GM12878 (cell line): ENCODE data around the gene PRDM16. TPM values are rescaled to one million over a fixed set of nuclear protein-coding genes. Genes with fewer than 3 reads are reported as not detected.

ENCODE experiments used
- ATF2 ChIP-seq: IDR thresholded peaks from 2 replicates; pipeline ENCODE4 v1.6.1; 2012; ENCODE audit warnings: low read length, inconsistent platforms
- CHD4 ChIP-seq: fragments of 200-600 bp; sonication (generic); IDR thresholded peaks from 2 replicates; pipeline ENCODE4 v1.6.1; 2016; ENCODE audit warnings: mild to moderate bottlenecking
- EP300 ChIP-seq, 2 experiments: fragments of 150-350 bp in 1 of 2; IDR thresholded peaks; 2 replicates each; pipeline ENCODE4 v1.6.1; 2011 to 2012; ENCODE audit warnings: low read depth in 2 of 2, low read length in 2 of 2, borderline replicate concordance in 1 of 2, improper control_type of control experiment in 1 of 2, inconsistent platforms in 1 of 2; ENCODE audit not compliant: control insufficient read depth in 1 of 2
- GATAD2B ChIP-seq: fragments of 450-650 bp; conservative IDR thresholded peaks from 2 replicates; pipeline ENCODE4 v1.6.1; 2017; ENCODE audit warnings: low read depth, mild to moderate bottlenecking, moderate library complexity
- MTA3 ChIP-seq: IDR thresholded peaks from 2 replicates; pipeline ENCODE4 v1.6.1; 2012; ENCODE audit warnings: low read length, inconsistent platforms, borderline replicate concordance
- RB1 ChIP-seq: fragments of 450-650 bp; formaldehyde crosslinking; IDR thresholded peaks from 2 replicates; pipeline ENCODE4 v1.6.1; 2017; ENCODE audit warnings: mild to moderate bottlenecking, borderline replicate concordance
- SRF ChIP-seq, 2 experiments: IDR thresholded peaks; 2 replicates each; pipeline ENCODE4 v1.6.1; 2011; ENCODE audit warnings: low read depth in 2 of 2, low read length in 2 of 2, mild to moderate bottlenecking in 1 of 2, moderate library complexity in 1 of 2
- ZNF207 ChIP-seq: fragments of 450-650 bp; IDR thresholded peaks from 2 replicates; pipeline ENCODE4 v1.6.1; 2014; ENCODE audit warnings: antibody characterized with exemption, mild to moderate bottlenecking, borderline replicate concordance
- ZNF592 ChIP-seq: fragments of 450-650 bp; IDR thresholded peaks from 2 replicates; pipeline ENCODE4 v1.6.1; 2017; ENCODE audit warnings: mild to moderate bottlenecking, moderate library complexity
- ZZZ3 ChIP-seq: IDR thresholded peaks from 2 replicates; pipeline ENCODE4 v1.6.1; 2011; ENCODE audit warnings: low read depth; ENCODE audit not compliant: control insufficient read depth, insufficient read length
- polyA plus RNA-seq, 11 experiments: library from polyadenylated mRNA; depleted of rRNA in 4 of 11; unstranded in 6 of 11; stranded (reverse) in 5 of 11; fragments of >200 nt; fragmentation: Nextera tagmentation in 4 of 11; fragmentation: Illumina TruSeq in 1 of 11; extraction: Ambion mirVana in 4 of 11; extraction: Trizol in 1 of 11; gene quantifications; 1 replicate in 1 of 11; 2 replicates in 10 of 11; pipeline versions ENCODE4 v1.2.1 to v1.2.3, GENCODE V29; 2011 to 2016; ENCODE audit warnings: inconsistent platforms in 2 of 11, missing spikeins in 2 of 11, low read depth in 1 of 11
- total RNA-seq, 4 experiments: library from RNA; depleted of rRNA in 3 of 4; stranded (reverse); fragments of >200 nt in 3 of 4; fragmentation: Illumina TruSeq in 1 of 4; extraction: Trizol in 1 of 4; gene quantifications; 2 replicates each; pipeline versions ENCODE4 v1.2.1 to v1.2.3, GENCODE V29; 2013 to 2021

PRDM16 gene
- total and polyA plus RNA-seq, 10 of the 15 experiments (the other 5 are each of a cell fraction or from before 2014, with no cell fraction given) = 0.03 TPM; not detected in 9

GRCh38 chr1:3139871-3140361 lies 70.9 kb downstream of the PRDM16 start (continued):
- TF ChIP-seq ZNF592 = no peak
- TF ChIP-seq ZZZ3 = no peak
- no peak for TF ChIP-seq MTA3
- TF ChIP-seq ZNF207 = no peak
- TF ChIP-seq SRF (IDR thresholded peaks at IDR 0.05; ENCODE audit: low read depth in 2 of 2, low read length in 2 of 2) = no peak
- no peak for TF ChIP-seq GATAD2B
- no peak for TF ChIP-seq ATF2
- no peak for TF ChIP-seq EP300 (IDR thresholded peaks at IDR 0.05; ENCODE audit: borderline replicate concordance in 1 of 2, control insufficient read depth in 1 of 2, low read depth in 2 of 2, low read length in 2 of 2)
- no peak for TF ChIP-seq CHD4
- no peak for TF ChIP-seq RB1
